HepG2 (cell line): Measurements from ENCODE around the gene LRRC3C. TPM values are rescaled to one million over a fixed set of nuclear protein-coding genes. Genes with fewer than 3 reads are reported as not detected.

Experiments used
- AGO2 ChIP-seq: fragments of 200-400 bp; formaldehyde crosslinking; optimal IDR thresholded peaks from 2 replicates; pipeline ENCODE3; 2017; ENCODE audit warnings: mild to moderate bottlenecking, low read depth, low read length, moderate library complexity
- HNF4G ChIP-seq, 2 experiments: sonication (generic) in 1 of 2; formaldehyde crosslinking in 1 of 2; IDR thresholded peaks; 2 replicates each; pipeline versions ENCODE4 v1.4.0 to v1.6.1; 2011 to 2020; ENCODE audit warnings: borderline replicate concordance in 2 of 2, low read depth in 2 of 2, mild to moderate bottlenecking in 2 of 2, low read length in 1 of 2, missing genetic modification reagents in 1 of 2, moderate library complexity in 1 of 2
- KLF16 ChIP-seq, 2 experiments: sonication (generic) in 1 of 2; formaldehyde crosslinking in 1 of 2; IDR thresholded peaks; 2 replicates each; pipeline versions ENCODE4 v1.6.1 to v1.8.0; 2016 to 2023; ENCODE audit warnings: missing genetic modification reagents in 2 of 2, missing compliant biosample characterization in 1 of 2
- NAIF1 ChIP-seq: sonication (generic); formaldehyde crosslinking; IDR thresholded peaks from 2 replicates; pipeline ENCODE4 v1.5.0; 2020; ENCODE audit warnings: mild to moderate bottlenecking, missing genetic modification reagents, borderline replicate concordance
- NFE2L2 ChIP-seq: fragments of 150-350 bp; IDR thresholded peaks from 2 replicates; pipeline ENCODE4 v1.6.1; 2014; ENCODE audit warnings: low read length
- ZNF274 ChIP-seq: sonication (generic); formaldehyde crosslinking; IDR thresholded peaks from 2 replicates; pipeline ENCODE4 v1.5.1; 2020; ENCODE audit warnings: mild to moderate bottlenecking, missing genetic modification reagents
- ZNF605 ChIP-seq: sonication (generic); formaldehyde crosslinking; IDR thresholded peaks from 2 replicates; pipeline ENCODE4 v1.8.0; 2022; ENCODE audit warnings: mild to moderate bottlenecking, missing genetic modification reagents
- ZNF644 ChIP-seq: IDR thresholded peaks from 2 replicates; pipeline ENCODE4 v1.6.1; 2016; ENCODE audit warnings: low read depth
- ZNF781 ChIP-seq: sonication (generic); formaldehyde crosslinking; IDR thresholded peaks from 2 replicates; pipeline ENCODE4 v1.5.1; 2020; ENCODE audit warnings: borderline replicate concordance, mild to moderate bottlenecking, missing genetic modification reagents; ENCODE audit errors: not compliant biosample characterization
- ZNF883 ChIP-seq: sonication (generic); formaldehyde crosslinking; IDR thresholded peaks from 2 replicates; pipeline ENCODE4 v1.5.1; 2020; ENCODE audit warnings: mild to moderate bottlenecking, missing genetic modification reagents; ENCODE audit errors: not compliant biosample characterization
- ZNF891 ChIP-seq: sonication (generic); formaldehyde crosslinking; IDR thresholded peaks from 2 replicates; pipeline ENCODE4 v1.5.0; 2020; ENCODE audit warnings: mild to moderate bottlenecking, missing genetic modification reagents
- ZSCAN25 ChIP-seq: sonication (generic); formaldehyde crosslinking; IDR thresholded peaks from 2 replicates; pipeline ENCODE4 v1.8.0; 2022; ENCODE audit warnings: mild to moderate bottlenecking, missing genetic modification reagents
- polyA plus RNA-seq, 8 experiments: library from polyadenylated mRNA; depleted of rRNA in 3 of 8; stranded (reverse) in 7 of 8; unstranded in 1 of 8; fragments of >200 nt; fragmentation: Illumina TruSeq in 4 of 8; extraction: Trizol in 4 of 8; gene quantifications; 2 replicates each; pipeline versions ENCODE4 v1.2.1 to v1.2.3, GENCODE V29; 2011 to 2016; ENCODE audit warnings: low read depth in 4 of 8, missing spikeins in 1 of 8, mixed read lengths in 1 of 8; ENCODE audit not compliant: insufficient read depth in 1 of 8
- total RNA-seq, 5 experiments: library from RNA; depleted of rRNA; stranded (reverse); fragments of >200 nt; fragmentation: Illumina TruSeq; extraction: Trizol; gene quantifications; 2 replicates each; pipeline ENCODE4 v1.2.3, GENCODE V29; 2016; ENCODE audit warnings: low read depth in 1 of 5
- TF ChIP-seq, protein P1 (sequence below): sonication (generic); formaldehyde crosslinking; IDR thresholded peaks from 2 replicates; pipeline ENCODE4 v1.4.0; 2020; ENCODE audit warnings: mild to moderate bottlenecking, low read depth, missing genetic modification reagents
- TF ChIP-seq, protein P2 (sequence below): sonication (generic); formaldehyde crosslinking; IDR thresholded peaks from 2 replicates; pipeline ENCODE4; 2020; ENCODE audit warnings: missing genetic modification reagents, mild to moderate bottlenecking, borderline replicate concordance
- TF ChIP-seq, protein P3 (sequence below): IDR thresholded peaks from 2 replicates; pipeline ENCODE4 v1.6.1; 2012; ENCODE audit warnings: low read length, improper control_type of control experiment
- TF ChIP-seq, protein P4 (sequence below): sonication (generic); formaldehyde crosslinking; IDR thresholded peaks from 2 replicates; pipeline ENCODE4 v1.5.1; 2020; ENCODE audit warnings: mild to moderate bottlenecking, missing genetic modification reagents, borderline replicate concordance

LRRC3C gene
- total and polyA plus RNA-seq, 2 of the 13 experiments (the other 11 are each of a cell fraction or from before 2014, with no cell fraction given) = 0.17 TPM; not detected in 1

DNA sequence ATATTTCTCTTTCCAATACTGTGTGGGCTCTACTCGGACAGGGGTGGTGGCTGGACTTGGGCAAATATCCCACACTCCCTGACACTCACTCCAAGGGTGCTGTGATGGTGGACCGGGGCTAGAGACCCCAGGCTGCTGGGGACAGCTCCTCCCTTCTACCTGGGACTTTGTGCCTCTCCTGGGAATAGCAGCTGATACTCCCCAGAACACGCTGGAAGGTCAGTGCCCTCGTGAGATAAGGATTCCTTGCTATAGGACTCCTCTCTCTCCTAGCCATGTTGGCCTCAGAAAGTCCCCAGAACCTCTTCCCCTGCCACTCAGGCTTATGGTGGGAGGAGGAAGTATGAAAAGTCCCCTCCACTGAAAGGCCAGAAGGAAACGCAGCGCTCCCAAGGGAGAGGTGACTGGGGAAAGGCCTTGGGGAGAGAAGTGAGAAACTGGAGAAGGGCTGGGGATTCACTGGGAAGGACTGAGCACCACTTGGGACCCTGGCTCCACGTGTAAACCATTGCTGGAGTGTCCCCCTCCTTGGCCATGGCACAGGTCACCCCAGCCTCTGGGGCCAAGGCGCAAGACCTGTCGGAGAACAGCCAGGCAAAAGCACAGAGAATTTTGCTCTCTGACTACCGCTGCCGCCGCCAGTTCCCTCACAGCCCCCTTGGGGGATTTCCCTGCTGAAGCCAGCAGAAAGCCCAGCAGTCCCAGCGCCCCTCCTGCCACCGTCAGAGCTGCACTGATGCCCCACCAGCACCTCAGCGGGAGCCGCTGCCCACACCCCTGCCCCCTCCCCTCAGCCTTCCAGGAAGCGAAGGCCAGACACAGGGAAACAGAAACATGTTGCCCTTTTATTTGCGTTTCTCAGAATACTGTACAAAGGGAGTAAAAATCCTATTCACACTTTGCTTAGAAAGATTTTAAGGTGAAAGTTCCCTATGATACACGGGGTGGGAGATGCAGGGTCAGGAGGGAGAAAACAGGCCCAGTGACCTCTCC lies 7.0 kb upstream of the LRRC3C start (continued):
- TF ChIP-seq, protein P1, sequence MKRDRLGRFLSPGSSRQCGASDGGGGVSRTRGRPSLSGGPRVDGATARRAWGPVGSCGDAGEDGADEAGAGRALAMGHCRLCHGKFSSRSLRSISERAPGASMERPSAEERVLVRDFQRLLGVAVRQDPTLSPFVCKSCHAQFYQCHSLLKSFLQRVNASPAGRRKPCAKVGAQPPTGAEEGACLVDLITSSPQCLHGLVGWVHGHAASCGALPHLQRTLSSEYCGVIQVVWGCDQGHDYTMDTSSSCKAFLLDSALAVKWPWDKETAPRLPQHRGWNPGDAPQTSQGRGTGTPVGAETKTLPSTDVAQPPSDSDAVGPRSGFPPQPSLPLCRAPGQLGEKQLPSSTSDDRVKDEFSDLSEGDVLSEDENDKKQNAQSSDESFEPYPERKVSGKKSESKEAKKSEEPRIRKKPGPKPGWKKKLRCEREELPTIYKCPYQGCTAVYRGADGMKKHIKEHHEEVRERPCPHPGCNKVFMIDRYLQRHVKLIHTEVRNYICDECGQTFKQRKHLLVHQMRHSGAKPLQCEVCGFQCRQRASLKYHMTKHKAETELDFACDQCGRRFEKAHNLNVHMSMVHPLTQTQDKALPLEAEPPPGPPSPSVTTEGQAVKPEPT (CRISPR knock-in tag) = no peak
- TF ChIP-seq, protein P2, sequence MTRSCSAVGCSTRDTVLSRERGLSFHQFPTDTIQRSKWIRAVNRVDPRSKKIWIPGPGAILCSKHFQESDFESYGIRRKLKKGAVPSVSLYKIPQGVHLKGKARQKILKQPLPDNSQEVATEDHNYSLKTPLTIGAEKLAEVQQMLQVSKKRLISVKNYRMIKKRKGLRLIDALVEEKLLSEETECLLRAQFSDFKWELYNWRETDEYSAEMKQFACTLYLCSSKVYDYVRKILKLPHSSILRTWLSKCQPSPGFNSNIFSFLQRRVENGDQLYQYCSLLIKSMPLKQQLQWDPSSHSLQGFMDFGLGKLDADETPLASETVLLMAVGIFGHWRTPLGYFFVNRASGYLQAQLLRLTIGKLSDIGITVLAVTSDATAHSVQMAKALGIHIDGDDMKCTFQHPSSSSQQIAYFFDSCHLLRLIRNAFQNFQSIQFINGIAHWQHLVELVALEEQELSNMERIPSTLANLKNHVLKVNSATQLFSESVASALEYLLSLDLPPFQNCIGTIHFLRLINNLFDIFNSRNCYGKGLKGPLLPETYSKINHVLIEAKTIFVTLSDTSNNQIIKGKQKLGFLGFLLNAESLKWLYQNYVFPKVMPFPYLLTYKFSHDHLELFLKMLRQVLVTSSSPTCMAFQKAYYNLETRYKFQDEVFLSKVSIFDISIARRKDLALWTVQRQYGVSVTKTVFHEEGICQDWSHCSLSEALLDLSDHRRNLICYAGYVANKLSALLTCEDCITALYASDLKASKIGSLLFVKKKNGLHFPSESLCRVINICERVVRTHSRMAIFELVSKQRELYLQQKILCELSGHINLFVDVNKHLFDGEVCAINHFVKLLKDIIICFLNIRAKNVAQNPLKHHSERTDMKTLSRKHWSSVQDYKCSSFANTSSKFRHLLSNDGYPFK (CRISPR knock-in tag) = peak; percentile 26; the same call in 1 of the 2 replicates
- TF ChIP-seq, protein P3, sequence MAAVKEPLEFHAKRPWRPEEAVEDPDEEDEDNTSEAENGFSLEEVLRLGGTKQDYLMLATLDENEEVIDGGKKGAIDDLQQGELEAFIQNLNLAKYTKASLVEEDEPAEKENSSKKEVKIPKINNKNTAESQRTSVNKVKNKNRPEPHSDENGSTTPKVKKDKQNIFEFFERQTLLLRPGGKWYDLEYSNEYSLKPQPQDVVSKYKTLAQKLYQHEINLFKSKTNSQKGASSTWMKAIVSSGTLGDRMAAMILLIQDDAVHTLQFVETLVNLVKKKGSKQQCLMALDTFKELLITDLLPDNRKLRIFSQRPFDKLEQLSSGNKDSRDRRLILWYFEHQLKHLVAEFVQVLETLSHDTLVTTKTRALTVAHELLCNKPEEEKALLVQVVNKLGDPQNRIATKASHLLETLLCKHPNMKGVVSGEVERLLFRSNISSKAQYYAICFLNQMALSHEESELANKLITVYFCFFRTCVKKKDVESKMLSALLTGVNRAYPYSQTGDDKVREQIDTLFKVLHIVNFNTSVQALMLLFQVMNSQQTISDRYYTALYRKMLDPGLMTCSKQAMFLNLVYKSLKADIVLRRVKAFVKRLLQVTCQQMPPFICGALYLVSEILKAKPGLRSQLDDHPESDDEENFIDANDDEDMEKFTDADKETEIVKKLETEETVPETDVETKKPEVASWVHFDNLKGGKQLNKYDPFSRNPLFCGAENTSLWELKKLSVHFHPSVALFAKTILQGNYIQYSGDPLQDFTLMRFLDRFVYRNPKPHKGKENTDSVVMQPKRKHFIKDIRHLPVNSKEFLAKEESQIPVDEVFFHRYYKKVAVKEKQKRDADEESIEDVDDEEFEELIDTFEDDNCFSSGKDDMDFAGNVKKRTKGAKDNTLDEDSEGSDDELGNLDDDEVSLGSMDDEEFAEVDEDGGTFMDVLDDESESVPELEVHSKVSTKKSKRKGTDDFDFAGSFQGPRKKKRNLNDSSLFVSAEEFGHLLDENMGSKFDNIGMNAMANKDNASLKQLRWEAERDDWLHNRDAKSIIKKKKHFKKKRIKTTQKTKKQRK = no peak
- TF ChIP-seq ZNF274 (CRISPR knock-in tag) (peak; percentile 24; the same call in 1 of the 2 replicates), KLF16 (CRISPR knock-in tag; IDR thresholded peaks at IDR 0.05) (no peak), AGO2 (peak; percentile 88), NAIF1 (no peak), NFE2L2 (no peak), ZNF605 (CRISPR knock-in tag) (no peak), ZNF781 (CRISPR knock-in tag) (no peak), HNF4G (IDR thresholded peaks at IDR 0.05; ENCODE audit: borderline replicate concordance, low read depth, low read length) (no peak), HNF4G (CRISPR knock-in tag; IDR thresholded peaks at IDR 0.05; ENCODE audit: borderline replicate concordance, low read depth) (0 out of 2 replicates have a peak, but pooled peaks have one; percentile 44), ZSCAN25 (CRISPR knock-in tag) (0 out of 2 replicates have a peak, but pooled peaks have one; percentile 20), ZNF883 (peak; percentile 70), ZNF644 (CRISPR knock-in tag) (no peak), ZNF891 (CRISPR knock-in tag) (peak; percentile 84; the same call in 1 of the 2 replicates)
- TF ChIP-seq, protein P4, sequence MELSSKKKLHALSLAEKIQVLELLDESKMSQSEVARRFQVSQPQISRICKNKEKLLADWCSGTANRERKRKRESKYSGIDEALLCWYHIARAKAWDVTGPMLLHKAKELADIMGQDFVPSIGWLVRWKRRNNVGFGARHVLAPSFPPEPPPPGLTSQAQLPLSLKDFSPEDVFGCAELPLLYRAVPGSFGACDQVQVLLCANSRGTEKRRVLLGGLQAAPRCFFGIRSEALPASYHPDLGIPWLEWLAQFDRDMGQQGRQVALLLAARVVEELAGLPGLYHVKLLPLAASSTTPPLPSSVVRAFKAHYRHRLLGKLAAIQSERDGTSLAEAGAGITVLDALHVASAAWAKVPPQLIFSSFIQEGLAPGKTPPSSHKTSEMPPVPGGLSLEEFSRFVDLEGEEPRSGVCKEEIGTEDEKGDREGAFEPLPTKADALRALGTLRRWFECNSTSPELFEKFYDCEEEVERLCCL (CRISPR knock-in tag) = 0 out of 2 replicates have a peak, but pooled peaks have one; percentile 53
